Heart left ventricle (tissue), 16 donors: ENCODE data around the gene GABRQ. TPM values are rescaled to one million over a fixed set of nuclear protein-coding genes. Genes with fewer than 3 reads are reported as not detected.

Experiments
- ATAC-seq, 4 donors: fragments of 200-7000 bp; cut with Tn5 transposase; one replicate each; pipeline ENCODE4 v1.9.1; 2020 to 2022; ENCODE audit warnings: moderate library complexity in 4 of 4, mild to moderate bottlenecking in 3 of 4, moderate number of reproducible peaks in 1 of 4
- DNase-seq, 5 donors: peaks; one replicate each; pipeline ENCODE4 v3.0.0-alpha.2; 2020
- H3K27ac ChIP-seq, 12 donors: fragments of 200-600 bp; sonication (generic) in 4 of 12; one replicate each; pipeline versions ENCODE4 v1.5.0 to v1.8.0; 2016 to 2022; ENCODE audit warnings: mild to moderate bottlenecking in 2 of 12
- H3K27me3 ChIP-seq, 9 donors: fragments of 200-600 bp; sonication (generic) in 2 of 9; one replicate each; pipeline versions ENCODE4 v1.5.1 to v1.8.0; 2016 to 2022; ENCODE audit warnings: mild to moderate bottlenecking in 3 of 9
- H3K36me3 ChIP-seq, 9 donors: fragments of 200-600 bp; sonication (generic) in 2 of 9; one replicate each; pipeline versions ENCODE4 v1.5.0 to v1.8.0; 2018 to 2022; ENCODE audit warnings: mild to moderate bottlenecking in 2 of 9
- H3K4me1 ChIP-seq, 12 donors: fragments of 200-600 bp; sonication (generic) in 4 of 12; one replicate each; pipeline versions ENCODE4 v1.5.0 to v1.8.0; 2016 to 2022; ENCODE audit warnings: mild to moderate bottlenecking in 3 of 12
- H3K4me3 ChIP-seq, 12 donors: fragments of 200-600 bp; sonication (generic) in 4 of 12; one replicate each; pipeline versions ENCODE4 v1.5.0 to v1.8.0; 2017 to 2022; ENCODE audit warnings: mild to moderate bottlenecking in 9 of 12, moderate library complexity in 4 of 12
- H3K9me3 ChIP-seq, 12 donors: fragments of 200-600 bp; sonication (generic) in 4 of 12; one replicate each; pipeline versions ENCODE4 v1.5.0 to v1.8.0; 2016 to 2022; ENCODE audit warnings: mild to moderate bottlenecking in 1 of 12
- POLR2A ChIP-seq, 2 donors: fragments of 450-650 bp; IDR thresholded peaks; one replicate each; pipeline ENCODE4 v1.6.1; 2017; ENCODE audit warnings: antibody characterized with exemption in 2 of 2, mild to moderate bottlenecking in 2 of 2, moderate library complexity in 2 of 2
- WGBS, 4 donors: extraction: QIAGEN DNeasy Blood & Tissue Kit in 2 of 4; methylation state at CpG; one replicate each; pipeline versions ENCODE4 v1.1.5 to v1.1.7; 2013 to 2018; 5-methylcytosine and 5-hydroxymethylcytosine counted together
- intact Hi-C, 10 donors: fragments of 100-400 bp; cut with DNase I; formaldehyde crosslinking; loops; one replicate each; pipeline versions ENCODE4 v1.11.1 to v1.14.2; 2022
- long read RNA-seq, 3 donors: library from polyadenylated mRNA; unstranded; transcript quantifications; one replicate each; pipeline ENCODE4 v2.0.0, GENCODE V29; 2020 to 2021
- polyA plus RNA-seq, 2 donors: library from polyadenylated mRNA; stranded (reverse); fragments of 200-250 nt; gene quantifications; one replicate each; pipeline ENCODE4 v1.2.3, GENCODE V29; 2013
- total RNA-seq, 9 donors: library from RNA; depleted of rRNA in 2 of 9; stranded (reverse); fragments of >200 nt in 2 of 9; fragmentation: NEBNext Ultra II Directional in 3 of 9; extraction: Animal tissue kit (Norgen Biotek cat#: 25700) in 3 of 9; gene quantifications; one replicate each; pipeline versions ENCODE4 v1.1.0 to v1.2.4, GENCODE V29; 2016 to 2023
- TF ChIP-seq, protein P1 (sequence below), 12 donors: fragments of 200-600 bp; sonication (generic) in 4 of 12; IDR thresholded peaks; one replicate each; pipeline versions ENCODE4 v1.5.0 to v1.8.0; 2018 to 2022; ENCODE audit warnings: antibody characterized with exemption in 12 of 12, mild to moderate bottlenecking in 5 of 12
- donor health status: ischemic (EF 13 %, LVEDD 7.1; RV severe dilation, severe dysfunction).
- donor health status: healthy with polysubstance abuse.
- donor health status: DM: no; HTN: yes; CAD: no.
- donor health status: DM: no; HTN: no; CAD: no.
- donor health status: ischemic (EF 25% LVEDD 6.9; RV normal size, moderate dysfunction).
- donor health status: ischemic (EF 25% LVEDD 5.7; RV mildly dilated, moderate dysfunction).
- donor health status: healthy.
- donor health status: DM: yes; HTN: yes; CAD: no.
- donor health status: ischemic (EF 35%, LVEDD 5.7; RV mildly dilated, moderate dysfunction).
- donor health status: nonischemic (EF 11% LVEDD 7.7; RV severe dilation, severe dysfunction).
- donor health status: DM: yes; HTN: yes; CAD: no.
- donor health status: PGD.
- donor health status: ischemic (EF 29% LVEDD 5.4; RV normal size, mild dysfunction).
- donor health status: nonischemic (EF 23%, LVEDD 6.1; RV moderate dilation, normal function).

GABRQ gene
- total RNA-seq (under 1 TPM in 2 of 9 donors, not detected in 7; 0.02 to 0.04 TPM), polyA plus RNA-seq (not detected)
- long read RNA-seq, donor 1 = 0 reads
- long read RNA-seq, donor 2 = 0 reads
- long read RNA-seq, donor 3 = 0 reads

DNA sequence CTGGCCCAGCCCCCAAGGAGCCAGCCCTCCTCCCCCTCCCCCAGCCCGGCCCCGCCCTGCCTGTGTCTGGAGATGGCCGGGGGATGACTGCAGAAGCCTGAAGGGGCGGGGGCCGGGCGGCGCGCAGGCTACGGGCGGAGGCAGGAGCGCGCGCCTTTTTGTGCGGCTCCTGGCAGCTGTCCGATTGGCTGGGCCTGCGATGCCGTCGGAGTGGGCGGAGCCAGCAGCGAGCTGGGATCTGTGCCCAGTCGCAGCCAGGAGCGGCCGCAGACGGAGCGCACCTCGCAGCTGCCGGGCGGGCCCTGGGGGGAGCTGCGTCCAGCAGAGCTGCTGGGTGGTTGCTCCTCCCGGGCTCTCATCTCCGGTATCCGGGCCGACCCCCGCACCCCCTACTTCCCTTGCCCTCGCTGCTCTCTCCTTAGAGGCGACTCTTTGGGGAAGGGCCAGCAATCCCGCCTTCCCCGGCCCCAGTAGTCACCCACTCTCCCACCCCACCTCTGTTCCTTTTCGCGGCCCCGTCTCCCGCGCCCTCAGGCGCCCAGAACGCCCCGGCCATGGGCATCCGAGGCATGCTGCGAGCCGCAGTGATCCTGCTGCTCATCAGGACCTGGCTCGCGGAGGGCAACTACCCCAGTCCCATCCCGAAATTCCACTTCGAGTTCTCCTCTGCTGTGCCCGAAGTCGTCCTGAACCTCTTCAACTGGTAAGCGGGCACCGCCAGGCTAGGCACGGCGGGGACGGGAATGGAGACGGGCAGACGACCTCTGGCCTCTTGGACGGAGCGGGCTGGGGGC is at the start of gene GABRQ:
Gene GABRQ, plus strand, starts transcription at position 247 of the 794 bp plus-strand sequence. Its CDS starts 308 bp downstream, at position 555.
- Histone ChIP-seq H3K27me3 (peaks cover 2 to 36% (median 18%) of the 10 kb centered on the region in 9 donors), H3K36me3 (no peaks in the 10 kb centered on the region), H3K4me3 (peak within 1 kb of the TSS in 1 of 12 donors; percentile 12), H3K4me1 (peaks cover 0 to 10% (median 0%) of the 10 kb centered on the region in 12 donors), H3K27ac (no peak within 1 kb of the TSS), H3K9me3 (no peaks in the 10 kb centered on the region)
- intact Hi-C loops = loop anchor here in 5 of 10 donors (2.0 to 10.0 kb wide), 6 partner anchors 293 to 1483 kb away; no protein-coding TSS in a partner anchor
- DNase-seq (peak in 2 of 5 donors; percentile 7 to 27), ATAC-seq (peak in 2 of 4 donors; percentile 58 to 70)
- TF ChIP-seq, protein P1, sequence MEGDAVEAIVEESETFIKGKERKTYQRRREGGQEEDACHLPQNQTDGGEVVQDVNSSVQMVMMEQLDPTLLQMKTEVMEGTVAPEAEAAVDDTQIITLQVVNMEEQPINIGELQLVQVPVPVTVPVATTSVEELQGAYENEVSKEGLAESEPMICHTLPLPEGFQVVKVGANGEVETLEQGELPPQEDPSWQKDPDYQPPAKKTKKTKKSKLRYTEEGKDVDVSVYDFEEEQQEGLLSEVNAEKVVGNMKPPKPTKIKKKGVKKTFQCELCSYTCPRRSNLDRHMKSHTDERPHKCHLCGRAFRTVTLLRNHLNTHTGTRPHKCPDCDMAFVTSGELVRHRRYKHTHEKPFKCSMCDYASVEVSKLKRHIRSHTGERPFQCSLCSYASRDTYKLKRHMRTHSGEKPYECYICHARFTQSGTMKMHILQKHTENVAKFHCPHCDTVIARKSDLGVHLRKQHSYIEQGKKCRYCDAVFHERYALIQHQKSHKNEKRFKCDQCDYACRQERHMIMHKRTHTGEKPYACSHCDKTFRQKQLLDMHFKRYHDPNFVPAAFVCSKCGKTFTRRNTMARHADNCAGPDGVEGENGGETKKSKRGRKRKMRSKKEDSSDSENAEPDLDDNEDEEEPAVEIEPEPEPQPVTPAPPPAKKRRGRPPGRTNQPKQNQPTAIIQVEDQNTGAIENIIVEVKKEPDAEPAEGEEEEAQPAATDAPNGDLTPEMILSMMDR (IDR thresholded peaks at IDR 0.05) = no peak
- no peak for TF ChIP-seq POLR2A (IDR thresholded peaks at IDR 0.05)
- 2 to 46% (median 16%) methylated on average over 58 to 64 of the region's 64 CpGs for WGBS, 4 donors

DNA sequence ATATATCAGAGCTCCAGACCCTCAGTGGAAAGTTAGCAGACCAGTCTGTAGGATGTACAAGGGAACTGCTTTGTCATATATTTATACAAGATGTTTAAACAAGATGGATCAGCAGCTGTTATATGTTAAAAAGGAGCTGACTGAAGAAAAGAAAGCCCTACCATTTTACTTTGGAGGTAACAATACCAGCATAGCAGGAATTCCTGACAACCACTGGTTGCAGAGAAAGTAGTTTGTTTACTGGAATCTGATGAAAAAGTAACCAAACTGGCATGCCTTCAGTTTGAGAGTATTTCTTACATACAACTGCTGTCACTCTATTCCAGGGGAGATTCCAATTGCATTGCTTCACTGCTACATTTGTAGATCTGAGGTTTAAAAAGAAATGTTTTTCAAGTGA is 49.5 kb upstream of the GABRQ start:
- intact Hi-C loops = no loop called here
- DNase-seq = no peak

DNA sequence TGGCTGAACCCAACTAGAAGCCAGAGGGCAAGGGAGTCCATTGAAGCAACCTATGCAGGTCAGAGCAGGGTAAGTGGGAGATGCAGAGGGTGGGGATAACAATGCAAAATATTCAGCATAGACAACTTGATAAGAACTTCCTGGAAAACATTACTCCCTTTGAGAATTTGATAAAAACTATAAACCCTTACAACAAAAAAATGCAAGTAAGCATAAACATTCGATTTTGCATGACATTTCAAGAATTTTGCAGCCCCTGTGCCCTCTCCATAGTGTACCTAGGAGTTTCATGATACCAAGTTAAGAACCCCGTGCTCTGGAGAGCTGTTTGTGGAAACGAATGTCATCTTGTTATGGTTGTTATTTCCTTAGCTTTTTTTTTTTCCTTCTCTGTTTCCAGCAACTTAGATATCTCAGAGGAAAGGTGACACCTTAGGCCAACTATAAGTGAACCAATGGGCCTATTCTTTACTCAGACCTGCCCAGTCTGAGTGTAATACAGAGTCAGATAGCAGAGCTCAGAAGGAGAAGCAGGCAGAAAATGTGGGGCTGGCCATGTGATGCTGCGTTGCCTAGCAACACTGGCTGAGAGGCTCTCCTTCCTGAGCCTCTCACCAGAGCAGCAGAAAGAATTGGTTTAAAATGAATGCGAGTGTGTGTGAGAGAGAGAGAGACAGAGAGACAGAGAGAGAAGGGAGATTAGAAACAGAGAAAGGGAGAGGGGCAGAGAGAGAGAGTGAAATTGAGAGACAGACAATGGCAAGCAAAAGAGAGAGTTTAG is 36.7 kb upstream of the GABRQ start:
- H3K36me3 ChIP-seq = no peaks in the 10 kb centered on the region
- intact Hi-C loops = no loop called here

More for the DNA sequence above, 49.5 kb upstream of the GABRQ start:
- Histone ChIP-seq H3K27ac (no peak overlapping the region), H3K4me1 (no peaks in the 10 kb centered on the region), H3K4me3 (no peak overlapping the region), H3K36me3 (no peaks in the 10 kb centered on the region), H3K9me3 (no peaks in the 10 kb centered on the region), H3K27me3 (no peaks in the 10 kb centered on the region)
- no peak for ATAC-seq
- TF ChIP-seq, protein P1 (IDR thresholded peaks at IDR 0.05) = no peak
- TF ChIP-seq POLR2A (IDR thresholded peaks at IDR 0.05) = no peak

More for the DNA sequence above, 36.7 kb upstream of the GABRQ start:
- Histone ChIP-seq H3K4me3 (no peak overlapping the region), H3K9me3 (peaks cover 0 to 6% (median 0%) of the 10 kb centered on the region in 12 donors), H3K27ac (no peak overlapping the region), H3K4me1 (no peaks in the 10 kb centered on the region), H3K27me3 (peaks cover 0 to 7% (median 0%) of the 10 kb centered on the region in 9 donors)
- 35 to 45% (median 42%) methylated on average over 5 of the region's 5 CpGs for WGBS, 4 donors
- DNase-seq (no peak), ATAC-seq (no peak)
- no peak for TF ChIP-seq POLR2A (IDR thresholded peaks at IDR 0.05)
- TF ChIP-seq, protein P1 (IDR thresholded peaks at IDR 0.05) = no peak
